HTR-8/SVneo (cell line): ENCODE measurements around the gene POLR3B.

Experiments
- DNase-seq: peaks from one replicate; pipeline ENCODE4 v3.0.0; 2011; ENCODE audit warnings: low spot score, mixed read lengths; ENCODE audit not compliant: insufficient read length
- FAIRE-seq: peaks from 2 replicates; lab custom pipeline; 2011; peaks lifted over from hg19 to GRCh38; lab: Jason Lieb, UNC

Gene POLR3B

DNA sequence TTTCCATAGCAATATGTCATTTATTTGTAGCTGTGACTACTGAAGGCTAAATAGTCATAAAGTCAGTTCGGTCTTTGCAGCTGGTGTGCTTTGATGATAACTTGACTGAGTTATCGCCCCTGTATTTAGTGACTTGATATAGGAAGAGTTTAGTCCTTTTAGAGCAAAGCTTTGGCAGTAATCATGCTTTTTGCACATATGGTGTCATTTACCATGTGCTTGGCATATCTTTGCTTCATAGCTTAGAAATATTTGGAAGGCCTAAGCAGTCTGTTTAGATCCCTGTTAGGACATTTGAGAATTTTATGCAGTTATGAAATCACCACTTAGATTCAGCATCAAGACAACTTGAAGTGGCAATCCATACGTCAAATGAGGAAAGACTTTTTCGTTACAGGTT, 31.6 kb downstream of the POLR3B start:
- FAIRE-seq (no peak), DNase-seq (no peak)

DNA sequence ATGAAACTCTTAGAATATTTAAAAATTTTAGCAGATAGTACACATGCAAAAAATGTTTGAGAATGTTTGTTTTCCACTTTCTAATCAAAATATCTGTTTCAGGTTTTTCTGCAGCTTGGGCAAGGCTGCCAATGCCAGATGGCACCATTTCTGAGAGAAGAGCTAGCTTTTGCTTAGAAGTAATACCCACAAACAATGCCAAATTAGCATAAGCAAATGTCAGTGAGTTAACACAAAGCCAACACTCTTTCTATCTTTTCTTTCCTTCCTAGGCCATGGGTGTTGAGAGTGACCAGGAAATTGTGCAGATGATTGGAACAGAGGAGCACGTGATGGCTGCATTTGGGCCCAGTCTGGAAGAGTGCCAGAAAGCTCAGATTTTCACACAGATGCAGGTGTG, 35.2 kb downstream of the POLR3B start:
- no peak for FAIRE-seq
- no peak for DNase-seq

- no peak for FAIRE-seq
- DNase-seq = no peak
These were observed 52.3 kb downstream of the POLR3B start for GRCh38 chr12:106409878-106410277.

DNA sequence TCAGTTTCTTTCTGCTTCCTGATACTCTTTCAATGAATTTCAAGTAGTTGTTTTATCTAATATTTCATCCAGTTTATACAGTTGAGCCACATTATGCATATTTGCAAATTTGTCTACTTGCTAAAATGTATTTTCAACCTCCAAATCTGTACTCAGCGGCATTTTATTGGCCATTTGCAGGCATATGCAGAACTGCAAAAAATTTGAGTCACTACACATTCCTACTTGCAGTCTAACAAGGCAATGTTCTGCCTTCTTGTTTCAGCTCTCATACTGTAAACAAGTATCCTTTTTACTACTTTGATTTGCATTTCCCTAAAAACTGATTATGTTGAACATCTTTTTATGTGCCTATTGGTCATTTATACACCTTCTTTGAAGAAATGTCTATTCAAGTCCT, 55.0 kb downstream of the POLR3B start:
- FAIRE-seq (no peak), DNase-seq (no peak)

DNA sequence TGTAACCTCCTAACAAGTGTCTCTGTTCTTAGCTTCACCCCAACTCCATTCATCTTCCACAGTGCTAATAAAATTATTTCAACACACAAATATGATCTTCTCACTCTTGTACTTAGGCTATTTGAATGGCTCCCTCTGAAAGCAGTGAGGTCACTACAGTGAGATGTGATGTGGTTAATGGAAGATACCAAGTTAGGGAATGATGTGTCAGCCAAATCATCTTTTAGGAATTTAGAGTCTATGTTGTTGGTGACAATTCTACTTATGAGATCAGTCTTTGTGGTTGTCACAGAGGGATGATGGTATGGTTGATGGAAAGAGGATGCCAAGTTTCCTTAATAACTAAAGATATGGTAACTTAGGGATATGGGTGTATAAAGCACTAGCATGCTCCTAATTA, 57.6 kb downstream of the POLR3B start:
- DNase-seq (no peak), FAIRE-seq (no peak)

DNA sequence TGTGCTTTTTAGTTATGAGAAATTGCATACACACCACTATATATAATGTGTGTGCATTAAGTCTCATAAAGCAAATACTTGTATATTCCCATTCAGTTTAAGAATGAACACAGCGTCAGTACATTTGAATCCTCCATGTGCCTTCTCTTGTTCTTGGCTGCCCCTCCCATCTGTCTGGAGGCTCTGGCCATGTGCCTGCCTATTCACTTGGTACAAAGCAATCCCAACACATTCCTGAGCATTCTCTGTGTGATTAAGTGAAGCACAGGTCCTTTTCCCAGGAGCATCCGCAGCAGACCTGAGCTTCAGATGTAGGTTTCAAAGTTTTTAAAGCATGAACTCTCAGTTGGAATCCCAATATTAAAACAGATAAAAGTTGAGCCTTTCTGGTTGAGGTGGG, 58.7 kb downstream of the POLR3B start:
- no peak for FAIRE-seq
- no peak for DNase-seq

- DNase-seq (peak; percentile 56), FAIRE-seq (no peak)
These were observed 60.7 kb downstream of the POLR3B start for GRCh38 chr12:106417926-106418910.

- DNase-seq (no peak), FAIRE-seq (no peak)
These were observed 61.4 kb downstream of the POLR3B start for GRCh38 chr12:106418970-106419369.

GRCh38 chr12:106423291-106423690, 65.7 kb downstream of the POLR3B start:
- DNase-seq (no peak), FAIRE-seq (no peak)

DNA sequence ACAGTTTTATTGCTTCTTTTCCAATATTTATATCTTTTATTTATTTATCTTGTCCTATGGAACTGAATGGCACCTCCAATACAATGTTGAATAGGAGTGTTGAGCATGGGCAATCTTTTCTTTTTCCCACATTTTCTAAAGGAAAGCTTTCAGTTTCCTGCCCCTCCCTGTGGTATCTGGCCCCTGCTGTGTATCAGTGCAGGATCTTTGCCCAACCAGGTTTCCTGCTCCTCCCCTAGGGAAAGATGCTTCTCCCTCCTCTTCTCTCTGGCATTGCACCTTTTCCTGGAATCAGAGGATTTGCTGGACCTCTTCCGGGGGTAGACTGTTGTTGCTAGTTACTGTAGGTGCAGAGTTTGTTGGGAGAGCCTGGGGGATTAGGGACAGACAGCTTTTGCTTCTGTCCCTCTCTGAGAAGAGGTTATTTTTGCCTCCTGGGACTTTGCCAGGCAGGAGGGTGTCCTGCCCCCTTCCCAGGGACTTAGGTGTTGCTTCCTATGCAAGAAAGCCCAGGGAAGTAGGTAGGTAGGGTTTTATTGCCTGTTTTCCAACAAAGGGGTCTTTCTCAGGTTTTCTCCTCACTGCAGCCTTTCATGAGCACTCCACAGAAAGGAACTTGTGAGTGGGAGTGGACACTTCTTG, 67.6 kb downstream of the POLR3B start:
- DNase-seq (no peak), FAIRE-seq (no peak)

DNA sequence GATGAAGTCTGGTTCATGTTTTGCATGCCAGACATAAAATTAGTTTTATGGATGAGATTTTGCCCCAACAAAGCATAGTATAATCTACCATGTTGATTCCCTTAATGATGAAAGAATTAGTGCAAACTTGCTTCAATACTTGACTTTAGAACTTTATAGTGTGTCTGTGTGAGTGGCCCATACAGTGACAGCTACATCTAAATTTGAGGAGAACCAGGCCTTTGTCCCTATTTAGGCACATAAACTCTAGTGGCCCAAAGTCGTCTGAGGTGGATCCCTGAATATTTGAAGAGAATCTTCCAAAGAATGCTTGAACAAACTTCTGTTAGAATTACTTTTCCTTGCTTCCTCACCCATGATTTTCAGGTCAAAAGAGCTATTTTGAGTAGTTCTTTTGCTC, 70.4 kb downstream of the POLR3B start:
- FAIRE-seq (no peak), DNase-seq (no peak)

DNA sequence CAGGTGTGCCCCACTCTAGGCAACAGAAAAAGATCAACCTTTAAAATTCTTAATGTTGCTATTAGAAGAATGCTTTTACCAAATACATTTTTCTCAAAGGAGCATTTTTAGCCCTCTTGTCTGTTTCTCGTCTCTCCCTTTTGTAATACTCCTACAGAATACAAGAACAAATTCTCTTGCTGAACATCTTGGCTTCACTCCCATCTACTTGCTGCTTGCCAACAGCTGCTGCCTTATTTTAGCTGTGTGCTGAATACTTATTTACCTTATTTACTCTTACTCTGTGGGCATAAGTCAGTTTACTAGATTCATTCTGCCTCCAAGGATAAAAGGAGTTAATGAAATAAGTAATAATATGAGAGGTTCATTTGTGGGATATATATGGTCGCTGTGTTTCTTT, 70.8 kb downstream of the POLR3B start:
- FAIRE-seq = no peak
- no peak for DNase-seq

DNA sequence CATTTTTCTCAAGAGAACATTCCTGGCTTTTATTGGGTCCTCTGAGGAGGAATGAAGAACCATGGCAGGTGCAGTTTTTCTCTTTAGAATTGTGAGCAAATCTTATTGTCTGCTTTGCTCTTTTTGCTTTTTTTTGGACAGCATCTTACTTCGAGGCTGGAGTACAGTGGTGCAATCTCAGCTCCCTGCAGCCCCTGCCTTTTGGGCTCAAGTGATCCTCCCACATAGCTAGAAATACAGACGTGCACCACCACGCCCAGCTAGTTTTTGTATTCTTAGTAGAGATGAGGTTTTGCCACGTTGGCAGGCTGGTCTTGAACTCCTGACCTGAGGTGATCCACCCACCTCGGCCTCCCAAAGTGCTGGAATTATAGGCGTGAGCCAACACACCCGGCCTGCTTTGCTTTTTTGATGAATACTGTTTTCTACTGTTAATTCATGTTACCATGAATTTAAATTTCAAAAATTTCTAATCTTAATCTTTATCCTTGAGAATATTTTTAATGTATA, 71.5 kb downstream of the POLR3B start:
- FAIRE-seq (no peak), DNase-seq (no peak)

GRCh38 chr12:106429636-106430035, 72.1 kb downstream of the POLR3B start:
- DNase-seq (no peak), FAIRE-seq (no peak)

DNA sequence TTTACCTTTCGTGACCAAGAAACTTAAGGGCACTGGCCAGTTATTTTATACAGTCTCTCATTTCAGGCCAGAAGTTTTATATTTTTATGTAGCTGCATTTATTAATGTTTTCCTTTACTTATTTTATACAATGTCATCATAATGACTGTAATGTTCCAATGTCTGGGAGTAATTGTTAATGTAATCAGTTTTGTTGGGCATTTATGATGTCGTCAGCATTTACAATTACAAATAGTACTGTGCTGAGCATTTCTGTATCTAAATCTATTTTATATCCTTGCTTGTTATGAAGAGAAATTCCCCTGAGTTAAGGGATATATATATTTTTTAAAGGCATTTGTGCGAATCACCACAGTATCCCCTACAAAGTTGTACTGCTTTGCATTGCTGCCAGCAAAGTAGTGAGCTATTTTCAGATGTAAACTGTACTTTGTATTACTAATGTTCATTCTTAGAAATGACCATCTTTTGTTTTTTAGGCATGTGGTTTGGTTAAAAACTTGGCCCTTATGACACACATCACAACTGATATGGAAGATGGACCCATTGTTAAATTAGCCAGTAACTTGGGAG, 74.4 kb downstream of the POLR3B start:
- FAIRE-seq = no peak
- DNase-seq = no peak

DNA sequence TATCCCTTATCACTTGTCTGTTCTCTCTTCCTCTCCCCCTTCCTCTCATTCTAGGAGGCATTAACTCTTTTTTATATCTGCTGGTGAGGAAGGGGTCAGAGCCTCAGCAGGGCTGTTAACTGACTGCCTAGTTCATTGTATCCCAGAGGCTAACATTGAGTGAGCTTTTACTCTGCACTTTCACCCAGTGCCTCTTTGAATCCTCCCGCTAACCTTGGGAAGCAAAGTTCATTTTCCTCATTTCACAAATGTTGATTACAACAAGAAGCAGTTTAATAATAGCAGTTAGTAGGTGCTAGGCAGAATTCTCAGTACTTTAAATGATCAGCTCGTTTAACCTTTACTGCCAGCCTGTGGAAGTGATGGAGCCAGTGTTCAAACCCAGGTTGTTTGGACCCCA, 75.5 kb downstream of the POLR3B start:
- no peak for FAIRE-seq
- no peak for DNase-seq

GRCh38 chr12:106434526-106434925, 77.0 kb downstream of the POLR3B start:
- FAIRE-seq = no peak
- DNase-seq = no peak

DNA sequence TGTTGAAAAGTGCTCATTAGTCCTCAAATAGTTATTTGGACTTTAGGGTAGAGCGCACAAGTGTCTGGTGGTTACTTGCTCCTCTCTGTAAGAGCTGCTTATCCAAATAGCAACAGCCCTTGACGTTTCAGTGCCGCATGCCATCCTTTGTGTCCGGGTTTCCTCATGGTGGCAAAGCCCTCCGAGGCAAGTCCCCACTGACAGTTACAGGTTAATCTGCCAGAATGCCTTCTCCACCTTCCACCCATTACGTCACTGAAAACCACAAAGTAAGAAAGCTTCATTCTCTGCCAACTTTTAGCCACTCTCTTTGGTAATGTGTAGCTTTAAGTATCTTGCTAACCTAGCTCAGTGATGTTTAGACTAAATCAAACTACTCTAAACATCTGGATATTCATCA, 78.6 kb downstream of the POLR3B start:
- no peak for DNase-seq
- FAIRE-seq = no peak

DNA sequence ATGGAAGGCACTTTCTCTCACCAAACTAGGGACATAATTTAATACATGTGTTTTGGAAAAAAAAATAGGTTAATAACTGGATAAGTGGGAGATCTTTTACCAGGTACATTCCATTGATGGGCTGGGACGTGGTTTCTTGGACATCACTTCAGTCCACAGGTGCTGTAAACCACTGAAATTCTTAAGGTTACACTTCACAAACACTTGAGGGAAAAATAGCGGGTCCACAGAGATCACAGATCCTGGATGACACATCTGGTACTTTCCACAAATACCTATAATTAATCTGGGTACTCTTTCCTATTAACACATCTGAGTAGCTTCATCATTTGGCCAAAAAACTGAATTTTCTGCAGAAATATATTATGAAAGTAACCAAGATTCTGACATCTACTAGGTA, 85.0 kb downstream of the POLR3B start:
- FAIRE-seq (no peak), DNase-seq (no peak)

- no peak for FAIRE-seq
- no peak for DNase-seq
These were observed 87.5 kb downstream of the POLR3B start for GRCh38 chr12:106445053-106445452.

DNA sequence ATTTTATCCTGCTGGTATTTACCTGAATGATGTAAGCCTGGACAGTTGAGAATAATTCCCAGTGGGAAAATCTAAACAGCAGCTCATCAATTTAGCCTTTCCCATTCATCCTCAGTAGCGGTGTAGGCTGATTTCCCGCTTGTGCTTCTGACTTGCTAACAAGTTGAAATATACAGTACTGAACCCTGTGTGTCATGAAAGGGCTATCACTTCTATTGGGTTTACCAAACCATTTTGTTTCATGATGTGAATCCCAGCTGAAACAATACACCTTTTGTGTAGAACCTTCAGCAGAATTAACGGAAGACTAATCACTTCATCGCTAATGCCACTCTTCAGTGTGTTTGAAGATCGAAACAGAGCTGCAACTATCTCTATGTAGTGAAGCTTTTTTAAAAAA, 88.4 kb downstream of the POLR3B start:
- DNase-seq (no peak), FAIRE-seq (no peak)
